NCI-H1930 (cell line): Measurements from ENCODE around the gene RPS19.

ENCODE experiments used
- DNase-seq, 2 experiments: peaks; one replicate each; lab custom pipeline; 2025; lab: John Stamatoyannopoulos, UW

Gene RPS19

GRCh38 chr19:41879080-41879479 lies 19.0 kb downstream of the RPS19 start:
- no peak for DNase-seq

- DNase-seq: no peak
Observed at GRCh38 chr19:41879670-41880328, 19.7 kb downstream of the RPS19 start.

- DNase-seq: no peak
Observed at GRCh38 chr19:41880329-41880708, 20.3 kb downstream of the RPS19 start.

- no peak for DNase-seq
Observed at GRCh38 chr19:41882568-41883462, 22.8 kb downstream of the RPS19 start, which contains the start of gene ARHGEF1. Gene ARHGEF1 (plus strand): TSS chr19:41883184. CDS start chr19:41888083, 4,899 bp downstream.

- no peak for DNase-seq
Observed at GRCh38 chr19:41883463-41883820, 23.4 kb downstream of the RPS19 start.

GRCh38 chr19:41883821-41884733 lies 24.0 kb downstream of the RPS19 start:
- peak; percentile 95 to 97 for DNase-seq

- DNase-seq: no peak
Observed at GRCh38 chr19:41886761-41887710, 27.0 kb downstream of the RPS19 start.

GRCh38 chr19:41887711-41888382 lies 27.8 kb downstream of the RPS19 start:
- DNase-seq: no peak

GRCh38 chr19:41888926-41889325 lies 28.9 kb downstream of the RPS19 start:
- DNase-seq: no peak

- no peak for DNase-seq
Observed at GRCh38 chr19:41889896-41890295, 29.8 kb downstream of the RPS19 start.

GRCh38 chr19:41890936-41891335 lies 30.9 kb downstream of the RPS19 start:
- DNase-seq: no peak

- DNase-seq: no peak
Observed at GRCh38 chr19:41892173-41892902, 32.3 kb downstream of the RPS19 start.

- no peak for DNase-seq
Observed at GRCh38 chr19:41893899-41894298, 33.8 kb downstream of the RPS19 start.

- no peak for DNase-seq
Observed at GRCh38 chr19:41894350-41894749, 34.3 kb downstream of the RPS19 start.

GRCh38 chr19:41895745-41896580 lies 35.9 kb downstream of the RPS19 start:
- DNase-seq: no peak

- DNase-seq: no peak
Observed at GRCh38 chr19:41896581-41896942, 36.5 kb downstream of the RPS19 start.

- DNase-seq: no peak
Observed at GRCh38 chr19:41897181-41897580, 37.1 kb downstream of the RPS19 start.

- DNase-seq: no peak
Observed at GRCh38 chr19:41897820-41898219, 37.8 kb downstream of the RPS19 start.

GRCh38 chr19:41898235-41898634 lies 38.2 kb downstream of the RPS19 start:
- no peak for DNase-seq
